Measurements from ENCODE around the gene CAPN5. TPM values are rescaled to one million over a fixed set of nuclear protein-coding genes. Genes with fewer than 3 reads are reported as not detected.

Gene CAPN5
- total RNA-seq, 1 donor from 2014 or later: 7.2 TPM

GRCh38 chr11:77131560-77131959 is 64.8 kb downstream of the CAPN5 start:
- Histone ChIP-seq H3K4me3 (no peak overlapping the region), H3K4me1 (peaks cover 24% of the 10 kb centered on the region), H3K27me3 (ENCODE audit: low read depth) (peaks cover 4% of the 10 kb centered on the region), H3K36me3 (no peaks in the 10 kb centered on the region), H3K9me3 (no peaks in the 10 kb centered on the region), H3K27ac (no peak overlapping the region)
- intact Hi-C loops (cut with DNase I): no loop called here
- TF ChIP-seq, protein P1, sequence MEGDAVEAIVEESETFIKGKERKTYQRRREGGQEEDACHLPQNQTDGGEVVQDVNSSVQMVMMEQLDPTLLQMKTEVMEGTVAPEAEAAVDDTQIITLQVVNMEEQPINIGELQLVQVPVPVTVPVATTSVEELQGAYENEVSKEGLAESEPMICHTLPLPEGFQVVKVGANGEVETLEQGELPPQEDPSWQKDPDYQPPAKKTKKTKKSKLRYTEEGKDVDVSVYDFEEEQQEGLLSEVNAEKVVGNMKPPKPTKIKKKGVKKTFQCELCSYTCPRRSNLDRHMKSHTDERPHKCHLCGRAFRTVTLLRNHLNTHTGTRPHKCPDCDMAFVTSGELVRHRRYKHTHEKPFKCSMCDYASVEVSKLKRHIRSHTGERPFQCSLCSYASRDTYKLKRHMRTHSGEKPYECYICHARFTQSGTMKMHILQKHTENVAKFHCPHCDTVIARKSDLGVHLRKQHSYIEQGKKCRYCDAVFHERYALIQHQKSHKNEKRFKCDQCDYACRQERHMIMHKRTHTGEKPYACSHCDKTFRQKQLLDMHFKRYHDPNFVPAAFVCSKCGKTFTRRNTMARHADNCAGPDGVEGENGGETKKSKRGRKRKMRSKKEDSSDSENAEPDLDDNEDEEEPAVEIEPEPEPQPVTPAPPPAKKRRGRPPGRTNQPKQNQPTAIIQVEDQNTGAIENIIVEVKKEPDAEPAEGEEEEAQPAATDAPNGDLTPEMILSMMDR (IDR thresholded peaks at IDR 0.05): no peak
- ATAC-seq (no peak), DNase-seq (no peak)

DNA sequence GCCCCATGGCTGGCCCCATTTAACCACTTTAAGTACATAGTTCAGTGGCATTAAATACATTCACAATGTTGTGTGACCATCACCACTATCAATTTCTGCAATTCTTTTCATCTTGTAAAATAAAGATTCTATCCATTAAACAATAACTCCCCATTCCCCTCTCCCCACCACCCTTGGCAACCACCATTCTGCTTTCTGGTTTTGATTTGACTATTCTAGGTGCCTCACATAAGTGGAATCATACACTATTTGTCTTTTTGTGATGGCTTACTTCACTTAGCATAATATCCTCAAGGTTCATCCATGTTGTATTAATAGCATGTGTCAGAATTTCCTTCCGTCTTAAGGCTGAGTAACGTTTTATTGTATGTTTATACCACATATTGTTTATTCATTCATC is 68.3 kb downstream of the CAPN5 start:
- no peak for ATAC-seq
- H3K36me3 ChIP-seq: no peaks in the 10 kb centered on the region
- H3K9me3 ChIP-seq: no peaks in the 10 kb centered on the region

GRCh38 chr11:77136074-77136473 is 69.3 kb downstream of the CAPN5 start:
- ATAC-seq (no peak), DNase-seq (no peak)
- H3K27me3 ChIP-seq (ENCODE audit: low read depth): peaks cover 22% of the 10 kb centered on the region
- H3K4me1 ChIP-seq: peaks cover 5% of the 10 kb centered on the region
- H3K27ac ChIP-seq: no peak overlapping the region
- intact Hi-C loops (cut with DNase I): no loop called here
- no peaks in the 10 kb centered on the region for H3K36me3 ChIP-seq
- no peaks in the 10 kb centered on the region for H3K9me3 ChIP-seq
- H3K4me3 ChIP-seq: no peak overlapping the region
- TF ChIP-seq, protein P1 (IDR thresholded peaks at IDR 0.05): no peak

More for the DNA sequence above, 68.3 kb downstream of the CAPN5 start:
- intact Hi-C loops (cut with DNase I): no loop called here
- no peak overlapping the region for H3K4me3 ChIP-seq
- H3K27ac ChIP-seq: no peak overlapping the region
- DNase-seq: no peak
- TF ChIP-seq, protein P1 (IDR thresholded peaks at IDR 0.05): no peak
- H3K4me1 ChIP-seq: peaks cover 8% of the 10 kb centered on the region
- peaks cover 22% of the 10 kb centered on the region for H3K27me3 ChIP-seq (ENCODE audit: low read depth)

GRCh38 chr11:77136784-77137420 is 70.1 kb downstream of the CAPN5 start:
- DNase-seq (no peak), ATAC-seq (no peak)
- Histone ChIP-seq H3K27ac (no peak overlapping the region), H3K36me3 (no peaks in the 10 kb centered on the region), H3K9me3 (no peaks in the 10 kb centered on the region), H3K4me3 (no peak overlapping the region), H3K27me3 (ENCODE audit: low read depth) (peaks cover 22% of the 10 kb centered on the region), H3K4me1 (no peaks in the 10 kb centered on the region)
- TF ChIP-seq, protein P1 (IDR thresholded peaks at IDR 0.05): no peak
- intact Hi-C loops (cut with DNase I): no loop called here

DNA sequence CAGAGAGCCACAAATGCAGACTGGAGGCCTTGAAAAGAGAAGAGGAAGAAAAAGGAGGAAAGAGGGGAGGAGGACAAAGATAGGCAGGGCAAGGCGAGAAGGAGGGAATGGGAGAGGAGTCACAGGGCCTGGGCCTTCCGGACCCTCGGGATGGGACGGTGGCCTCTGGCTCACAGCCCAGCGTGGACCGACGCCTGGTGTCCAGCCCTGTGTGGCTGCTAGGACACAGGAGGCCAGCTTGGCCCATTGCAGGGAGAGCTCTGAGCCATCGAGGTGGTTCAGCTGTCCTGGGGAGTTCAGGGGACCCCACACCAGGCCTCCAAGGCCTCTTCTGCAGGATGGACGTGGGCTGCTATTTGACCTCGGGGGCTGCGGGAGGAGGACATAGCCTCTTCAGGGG is 70.7 kb downstream of the CAPN5 start:
- ATAC-seq (no peak), DNase-seq (no peak)
- Histone ChIP-seq H3K27me3 (ENCODE audit: low read depth) (peaks cover 22% of the 10 kb centered on the region), H3K9me3 (no peaks in the 10 kb centered on the region), H3K27ac (no peak overlapping the region), H3K36me3 (no peaks in the 10 kb centered on the region), H3K4me3 (no peak overlapping the region), H3K4me1 (no peaks in the 10 kb centered on the region)
- TF ChIP-seq, protein P1 (IDR thresholded peaks at IDR 0.05): no peak
- intact Hi-C loops (cut with DNase I): no loop called here

Data from lower lobe of right lung (tissue), 2 donors.